GM21515 (cell line): ENCODE measurements around the gene BMP7.

Experiments
- ATAC-seq: cut with Tn5 transposase; IDR thresholded peaks from one replicate; pipeline ENCODE4 v1.9.1; 2021; ENCODE audit not compliant: unreplicated experiment

Gene BMP7

DNA sequence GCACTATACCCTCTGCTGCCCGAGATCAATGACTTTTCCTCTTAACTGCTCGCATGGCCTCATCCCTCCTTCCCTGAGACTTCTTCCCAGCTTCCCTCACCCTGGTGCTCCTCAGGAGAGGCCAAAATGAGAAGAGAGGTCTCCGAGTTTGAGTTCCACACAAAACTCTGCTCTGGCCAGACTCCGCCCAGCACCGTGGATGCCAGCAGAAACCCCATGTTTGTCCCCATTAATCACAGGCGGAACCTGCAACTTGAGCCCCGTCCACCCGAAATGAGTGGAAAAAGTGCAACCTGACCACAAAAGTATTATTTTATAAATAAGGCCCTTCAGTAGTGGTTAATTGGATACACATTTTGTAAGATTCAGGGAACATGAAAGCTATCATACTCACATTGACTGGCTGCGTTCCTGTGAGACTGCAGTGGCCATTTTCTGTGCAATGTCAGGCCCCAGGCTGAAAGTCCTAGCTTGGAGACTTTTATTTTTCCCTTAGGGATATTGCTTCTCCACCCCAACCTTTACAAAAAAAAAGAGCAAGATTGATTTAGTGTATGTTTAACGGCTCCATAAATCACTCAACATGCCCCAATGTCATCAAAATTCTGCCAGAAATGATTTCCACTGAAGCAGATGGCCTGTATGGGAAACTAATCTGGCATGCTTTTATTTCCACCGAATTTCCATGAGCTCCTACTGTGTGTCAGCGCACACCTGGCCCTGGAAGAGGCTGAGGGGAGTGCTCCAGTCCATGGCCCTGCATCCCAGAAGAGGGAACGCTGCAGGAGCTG, 134.6 kb downstream of the BMP7 start:
- no peak for ATAC-seq

DNA sequence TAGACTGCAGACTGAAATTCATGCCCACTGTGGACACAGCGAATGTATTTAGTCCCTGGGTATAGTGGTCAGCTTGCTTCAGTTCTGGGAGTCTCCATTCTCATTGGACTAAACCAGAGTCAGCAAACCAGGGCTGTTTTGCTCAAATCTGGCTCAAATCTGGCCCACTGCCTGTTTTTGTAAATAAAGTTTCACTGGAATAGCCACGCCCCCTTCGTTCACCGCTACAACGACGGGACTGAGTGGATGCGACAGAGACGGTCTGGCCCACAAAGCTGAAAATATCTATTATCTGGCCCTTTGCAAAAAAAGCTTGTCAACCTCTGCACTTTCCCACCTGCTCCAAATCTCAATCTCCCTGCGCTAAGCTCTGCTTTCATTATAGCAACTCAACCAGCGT, 135.4 kb downstream of the BMP7 start:
- no peak for ATAC-seq

DNA sequence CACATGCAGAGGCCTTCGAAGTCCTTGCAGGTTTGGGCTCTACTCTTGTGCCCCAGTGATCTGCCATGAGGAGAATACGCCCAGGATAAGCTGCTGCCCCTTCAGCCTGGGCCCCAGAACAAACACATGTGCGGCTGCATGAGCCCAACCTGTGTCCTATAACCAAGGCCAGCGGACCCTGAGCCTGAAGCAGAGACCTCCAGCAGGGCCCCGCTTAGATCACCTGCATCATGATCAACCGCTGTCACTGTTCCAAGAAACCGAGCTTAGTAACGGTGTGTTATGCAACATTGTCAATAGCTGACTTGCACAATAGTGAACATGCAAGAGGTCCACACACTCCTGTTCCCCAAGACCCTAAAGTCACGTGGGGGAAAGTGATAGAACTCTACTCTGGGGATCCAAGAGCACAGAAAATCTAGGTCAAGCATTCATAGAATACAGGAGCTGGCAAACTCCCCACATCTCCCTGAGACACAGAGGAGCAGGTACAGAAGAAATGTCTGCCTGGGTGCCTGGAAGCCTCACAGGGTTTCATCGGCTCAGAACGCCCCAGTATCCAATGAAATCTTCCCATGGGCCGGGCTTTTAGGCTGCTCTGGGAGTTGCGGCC, 136.2 kb downstream of the BMP7 start:
- ATAC-seq = no peak

DNA sequence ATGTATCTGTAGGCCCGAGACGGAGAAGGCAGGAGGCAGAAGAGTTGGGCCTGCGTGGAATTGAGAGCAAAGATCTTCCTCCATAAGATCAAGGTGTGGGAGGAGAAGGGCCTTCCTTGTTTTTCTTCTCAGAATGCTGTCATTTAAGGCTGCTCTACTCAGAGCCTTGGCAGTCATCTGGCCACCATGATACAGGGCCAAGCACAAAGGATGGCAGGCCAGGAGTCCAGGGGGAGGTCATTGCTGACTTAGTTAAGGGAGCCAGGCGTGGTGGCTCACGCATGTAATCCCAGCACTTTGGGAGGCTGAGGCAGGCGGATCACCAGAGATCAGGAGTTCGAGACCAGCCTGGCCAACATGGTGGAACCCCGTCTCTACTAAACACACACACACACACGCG, 137.1 kb downstream of the BMP7 start:
- ATAC-seq = no peak

DNA sequence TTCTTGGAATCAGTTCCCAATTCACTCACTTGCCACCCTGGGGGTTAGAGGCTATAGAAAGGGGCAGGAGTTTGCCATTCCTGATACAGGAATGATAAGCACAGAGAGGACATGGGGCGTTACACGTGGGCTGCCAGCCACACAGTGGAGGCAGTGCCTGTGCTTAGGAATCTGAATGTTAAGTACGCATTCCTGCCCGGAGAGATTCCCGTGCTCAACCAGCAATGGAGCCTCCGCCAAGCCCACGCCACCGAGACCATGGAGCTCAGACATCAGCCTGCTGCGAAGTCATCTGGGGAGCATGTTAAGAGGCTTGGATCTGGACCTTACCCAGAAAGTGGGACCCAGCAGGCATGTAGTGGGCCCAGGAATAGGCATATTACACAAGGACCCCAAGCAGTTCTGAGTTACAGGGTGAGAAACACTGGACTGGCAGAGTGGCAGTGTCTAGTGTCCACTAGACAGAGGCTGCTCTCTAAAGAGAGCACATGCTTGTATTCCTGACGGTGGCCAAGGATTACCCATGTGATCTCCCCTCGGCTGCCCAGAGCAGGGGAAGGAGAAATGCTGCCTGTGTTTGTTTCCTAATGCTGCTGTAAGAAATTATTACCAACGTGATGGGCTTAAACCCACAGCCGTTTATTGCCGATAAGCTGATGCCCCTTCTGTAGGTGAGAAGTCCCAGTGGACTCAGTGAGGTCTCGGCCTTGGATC, 138.2 kb downstream of the BMP7 start:
- ATAC-seq = no peak

DNA sequence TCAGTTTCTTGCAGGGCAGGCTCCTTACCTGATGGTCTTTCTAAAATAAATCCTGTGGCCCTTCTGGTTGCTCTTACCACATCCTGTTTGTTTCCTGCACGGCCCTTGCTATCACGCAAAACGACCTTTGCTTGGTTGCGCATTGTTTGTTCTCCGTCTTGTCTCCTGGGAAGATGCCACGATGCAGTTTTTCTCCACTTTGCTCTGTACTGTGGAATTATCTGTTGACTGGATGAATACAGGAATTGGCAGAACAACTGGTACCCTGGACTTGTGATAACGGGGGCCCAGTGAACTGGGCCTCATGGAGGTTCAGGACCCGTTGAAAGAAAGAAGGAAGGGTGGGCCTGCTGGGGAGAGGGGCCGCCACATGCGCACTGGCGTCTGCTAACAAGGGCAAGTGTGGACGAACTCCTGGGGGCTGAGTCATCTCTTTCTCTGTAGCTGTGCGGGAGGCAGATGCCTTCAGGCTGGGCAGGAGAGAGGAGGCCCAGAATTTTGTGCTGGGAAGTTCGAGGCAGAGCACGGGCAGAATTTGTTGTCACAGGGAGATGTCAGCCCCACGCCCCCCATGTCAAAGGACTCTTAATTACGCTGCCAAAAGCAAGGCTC, 139.9 kb downstream of the BMP7 start:
- no peak for ATAC-seq

DNA sequence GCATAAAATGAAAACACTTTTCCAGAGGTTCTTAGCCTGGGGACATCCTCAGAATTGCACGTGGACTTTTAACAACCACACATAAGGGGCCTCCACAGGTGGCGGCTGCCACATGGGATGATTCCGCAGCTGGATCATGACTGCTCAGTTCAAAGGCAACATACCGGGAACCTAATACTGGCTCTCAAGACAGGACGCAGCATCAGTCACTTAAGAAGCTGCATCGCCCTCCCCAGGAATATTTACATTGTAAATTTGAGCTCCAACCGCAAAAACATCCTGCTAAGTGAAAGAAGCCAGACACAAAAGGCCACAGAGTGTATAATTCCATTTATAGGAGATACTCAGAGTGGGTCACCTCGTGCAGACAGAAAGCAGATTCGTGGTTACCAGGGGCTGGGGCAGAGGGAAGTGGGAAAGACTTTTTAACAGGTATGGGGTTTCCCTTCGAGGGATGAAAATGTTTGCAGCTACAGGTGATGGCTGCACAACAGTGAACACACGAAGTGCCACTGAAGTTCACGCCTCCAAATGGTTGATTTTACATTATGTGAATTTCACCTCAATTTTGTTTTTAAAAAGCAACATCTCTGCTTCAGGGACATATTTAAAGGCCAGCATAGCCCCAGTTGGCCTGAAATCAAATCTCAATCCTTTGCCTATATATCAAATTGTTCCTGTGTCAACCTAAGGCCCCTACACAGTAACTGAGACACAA, 141.5 kb downstream of the BMP7 start:
- ATAC-seq = no peak

DNA sequence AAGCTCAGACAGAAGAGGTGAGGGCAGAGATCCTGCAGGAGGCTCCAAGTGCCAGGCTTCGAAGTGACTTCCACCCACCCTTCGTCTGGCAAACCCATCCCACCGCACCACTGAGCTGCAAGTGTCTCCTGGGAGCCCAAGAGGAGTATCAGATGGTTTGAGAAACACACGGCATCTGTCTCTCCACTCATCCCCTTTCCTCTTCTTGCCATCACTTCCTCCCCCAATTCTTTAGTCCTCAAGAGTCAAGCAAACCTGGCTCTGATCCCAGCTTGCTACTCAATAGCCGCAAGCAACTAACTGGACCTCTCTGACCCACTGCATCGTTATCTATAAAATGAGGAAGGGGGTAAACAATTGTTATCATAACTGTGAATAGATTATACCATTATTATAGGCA, 142.1 kb downstream of the BMP7 start:
- no peak for ATAC-seq

DNA sequence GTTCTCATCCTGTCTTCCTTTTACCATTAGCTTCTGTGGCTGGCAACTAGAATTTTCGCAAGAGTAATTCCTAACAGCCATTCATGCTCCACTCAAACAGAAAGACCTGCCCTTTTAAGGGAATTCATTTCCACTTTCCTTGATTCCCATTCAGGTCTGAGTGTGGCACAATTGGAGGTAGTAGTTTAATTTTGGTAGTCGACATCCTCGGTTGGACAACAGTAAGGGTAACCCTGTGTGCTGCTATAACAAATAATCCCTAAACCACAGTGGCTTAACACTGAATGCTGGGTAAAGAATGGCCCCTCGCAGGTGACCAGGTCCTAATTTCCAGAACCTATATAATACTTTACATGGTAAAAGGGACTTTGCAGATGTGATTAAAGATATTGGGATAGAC, 142.9 kb downstream of the BMP7 start:
- no peak for ATAC-seq

DNA sequence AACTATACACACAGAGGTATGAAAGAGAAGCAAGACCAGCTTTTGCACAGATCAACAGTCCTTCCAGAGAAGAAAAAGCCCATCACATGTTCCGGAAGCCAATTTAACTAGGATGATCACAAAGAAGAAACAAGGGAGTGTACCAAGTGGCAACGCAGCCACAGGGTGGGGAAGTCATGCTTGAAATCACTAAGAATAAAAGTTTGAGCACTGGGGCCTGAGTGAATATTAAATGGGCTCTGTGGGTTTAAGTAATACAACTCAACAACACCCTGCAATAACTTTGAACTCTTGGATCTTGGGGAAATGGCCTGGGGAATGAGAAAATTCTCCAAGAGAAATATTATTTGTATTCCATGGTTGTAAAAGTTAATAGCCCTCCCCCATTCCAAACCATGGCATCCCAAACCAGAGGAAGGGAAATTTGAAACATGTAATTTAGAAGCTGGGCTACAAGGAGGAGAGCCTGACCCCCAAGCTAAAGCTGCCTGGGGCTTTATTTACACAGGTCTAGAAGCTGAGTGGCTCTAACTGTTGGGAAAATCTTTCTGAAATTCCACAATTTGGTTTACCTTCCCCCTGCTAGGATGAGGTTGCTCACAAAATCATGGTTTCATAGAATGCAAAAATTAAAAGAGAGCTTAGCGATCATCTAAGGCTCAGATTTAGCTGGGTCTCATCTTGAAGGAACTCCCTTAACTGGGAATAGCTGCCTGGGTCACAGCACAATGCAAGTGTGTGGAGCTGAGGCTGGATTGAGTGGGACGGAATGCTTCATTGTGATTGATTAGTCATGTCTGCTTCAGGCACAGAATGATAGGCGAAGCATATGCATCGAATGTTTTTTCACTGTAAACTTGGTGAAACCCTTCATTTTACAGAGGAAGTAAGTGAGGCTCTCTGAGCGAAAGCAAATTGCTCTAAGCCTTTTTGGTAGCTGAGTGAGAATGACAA, 143.6 kb downstream of the BMP7 start:
- ATAC-seq = no peak

DNA sequence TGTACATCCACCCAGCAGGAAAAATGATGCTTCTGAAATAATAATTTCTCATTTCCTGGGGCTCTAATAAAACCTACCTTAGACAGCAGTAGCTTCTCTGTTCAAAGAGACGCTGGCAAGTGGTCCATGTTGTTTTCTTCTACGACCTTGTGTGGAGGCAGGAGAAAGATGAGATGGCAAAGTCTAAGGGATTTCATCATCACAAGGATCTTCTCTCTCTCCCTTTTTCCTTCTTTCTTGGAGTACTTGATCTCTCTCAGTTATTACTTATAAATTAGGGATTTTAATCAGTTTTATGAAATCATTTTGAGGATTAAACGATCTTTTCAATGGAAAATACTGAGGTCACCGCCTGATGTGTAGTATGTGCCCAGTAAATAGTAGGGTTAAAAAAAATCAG, 147.5 kb downstream of the BMP7 start:
- no peak for ATAC-seq
